ENCODE results near the gene ATP6AP1. TPM values are rescaled to one million over a fixed set of nuclear protein-coding genes. Genes with fewer than 3 reads are reported as not detected.
A peak's percentile ranks its signal among the peaks of the same experiment; 100 is the strongest.
"Not testable (repeated sequence)": the region's sequence is repeated elsewhere in the genome, so short reads cannot be mapped to it uniquely, and the experiment has no call there.

ATP6AP1 gene
- total and polyA plus RNA-seq, 2 donors (not counting 1 experiment from before 2014, with no cell fraction given), result 47.1 to 57.7 TPM

GRCh38 chrX:154399527-154400368 is 28.7 kb upstream of the ATP6AP1 start:
- peak overlapping the region; percentile 81 for H3K4me2 ChIP-seq (replicated peaks; ENCODE audit: low read depth, low read length, poor library complexity, severe bottlenecking)
- ChIA-PET CTCF (interaction anchor here (0.7 to 3.2 kb wide), 4 partner anchors 9 to 133 kb away, joined by 3 to 17 read pairs (median 4); partner anchors contain the start of gene DNASE1L1), POLR2A (interaction anchor here (1.0 to 3.4 kb wide), 6 partner anchors 10 to 133 kb away, joined by 3 to 31 read pairs (median 4); partner anchors contain the start of genes ATP6AP1, DNASE1L1, PLXNA3 and TAFAZZIN)
- no peaks in the 10 kb centered on the region for H3K79me2 ChIP-seq (ENCODE audit: control insufficient read depth, insufficient read depth, low read length)
- peaks cover 17% of the 10 kb centered on the region for H3K4me1 Mint-ChIP-seq
- DNase-seq (no peak), ATAC-seq (ENCODE audit: low read depth) (no peak)
- peak overlapping the region; percentile 13 to 100 for H3K27ac ChIP-seq (ENCODE audit: low read length in 2 of 2)
- no peak overlapping the region for H2AFZ ChIP-seq (ENCODE audit: insufficient read depth, low read depth, low read length, poor library complexity, severe bottlenecking)
- no peaks in the 10 kb centered on the region for H3K27me3 ChIP-seq (replicated peaks in 1 of 4; ENCODE audit: control extremely low read depth in 1 of 4, control insufficient read depth in 3 of 4, insufficient read depth in 4 of 4, low read length in 3 of 4)
- H3K9me3 Mint-ChIP-seq (ENCODE audit: insufficient read depth), result no peaks in the 10 kb centered on the region
- H3K27me3 Mint-ChIP-seq, result no peaks in the 10 kb centered on the region
- TF ChIP-seq CTCF (IDR thresholded peaks at IDR 0.05) (no peak), EZH2 (IDR thresholded peaks at IDR 0.05; ENCODE audit: borderline replicate concordance, insufficient read depth, low read depth, low read length, poor library complexity, severe bottlenecking) (no peak)
- H3K9ac ChIP-seq (ENCODE audit: low read length), result peak overlapping the region; percentile 86
- peak overlapping the region; percentile 63 to 96 (median 78) for H3K4me3 ChIP-seq (ENCODE audit: control extremely low read depth in 1 of 5, extremely low read depth in 1 of 5, insufficient read depth in 1 of 5, low read depth in 2 of 5, low read length in 4 of 5)
- peaks cover 30% of the 10 kb centered on the region for H4K20me1 ChIP-seq (ENCODE audit: control insufficient read depth, insufficient read depth, low read length, poor library complexity, severe bottlenecking)
- intact Hi-C loops (cut with micrococcal nuclease), result loop anchor here (5.0 kb wide), 2 partner anchors 93 to 118 kb away; partner anchors contain the start of genes FAM3A and SLC10A3
- H3K4me1 ChIP-seq (ENCODE audit: control insufficient read depth in 2 of 2, insufficient read depth in 2 of 2, low read length in 2 of 2), result peaks cover 12 to 20% of the 10 kb centered on the region in 2 donors
- H3K9me3 ChIP-seq (ENCODE audit: control extremely low read depth in 1 of 3, control insufficient read depth in 2 of 3, insufficient read depth in 1 of 3, low read length in 2 of 3), result no peaks in the 10 kb centered on the region
- peaks cover 0 to 24% of the 10 kb centered on the region in 2 experiments for H3K36me3 ChIP-seq (replicated peaks in 1 of 2; ENCODE audit: control extremely low read depth in 1 of 2, control insufficient read depth in 1 of 2, extremely low read depth in 1 of 2, insufficient read depth in 2 of 2, low read length in 1 of 2)
- H3K4me3 Mint-ChIP-seq, result peak overlapping the region; percentile 99
- peak overlapping the region; percentile 99 for H3K27ac Mint-ChIP-seq
- WGBS (ENCODE audit: insufficient coverage), result 74% methylated on average over 3 of the region's 14 CpGs

GRCh38 chrX:154400369-154400817 is 28.1 kb upstream of the ATP6AP1 start:
- H3K27ac ChIP-seq (ENCODE audit: low read length in 2 of 2); H3K27me3 ChIP-seq (replicated peaks in 1 of 4; ENCODE audit: control extremely low read depth in 1 of 4, control insufficient read depth in 3 of 4, insufficient read depth in 4 of 4, low read length in 3 of 4); H3K9me3 Mint-ChIP-seq (ENCODE audit: insufficient read depth); DNase-seq; H2AFZ ChIP-seq (ENCODE audit: insufficient read depth, low read depth, low read length, poor library complexity, severe bottlenecking); intact Hi-C loops (cut with micrococcal nuclease); H3K27me3 Mint-ChIP-seq; H3K4me3 ChIP-seq (ENCODE audit: control extremely low read depth in 1 of 5, extremely low read depth in 1 of 5, insufficient read depth in 1 of 5, low read depth in 2 of 5, low read length in 4 of 5); H3K9me3 ChIP-seq (ENCODE audit: control extremely low read depth in 1 of 3, control insufficient read depth in 2 of 3, insufficient read depth in 1 of 3, low read length in 2 of 3); H3K9ac ChIP-seq (ENCODE audit: low read length); H3K79me2 ChIP-seq (ENCODE audit: control insufficient read depth, insufficient read depth, low read length); ATAC-seq (ENCODE audit: low read depth); H3K4me2 ChIP-seq (replicated peaks; ENCODE audit: low read depth, low read length, poor library complexity, severe bottlenecking): not testable (repeated sequence)
- no CpG with 5 or more reads among the region's 6 CpGs for WGBS (ENCODE audit: insufficient coverage)
- peak overlapping the region; percentile 20 for H3K27ac Mint-ChIP-seq
- peak overlapping the region; percentile 16 for H3K4me3 Mint-ChIP-seq
- ChIA-PET CTCF (interaction anchor here (1.1 to 3.2 kb wide), 2 partner anchors 127 to 133 kb away, joined by 3 to 17 read pairs; no protein-coding TSS in a partner anchor), POLR2A (interaction anchor here (1.0 to 3.4 kb wide), 4 partner anchors 10 to 57 kb away, joined by 3 to 31 read pairs (median 4); partner anchors contain the start of genes ATP6AP1, DNASE1L1, PLXNA3 and TAFAZZIN)
- Histone ChIP-seq H3K4me1 (ENCODE audit: control insufficient read depth in 2 of 2, insufficient read depth in 2 of 2, low read length in 2 of 2) (peaks cover 12 to 20% of the 10 kb centered on the region in 2 donors), H4K20me1 (ENCODE audit: control insufficient read depth, insufficient read depth, low read length, poor library complexity, severe bottlenecking) (peaks cover 30% of the 10 kb centered on the region), H3K36me3 (replicated peaks in 1 of 2; ENCODE audit: control extremely low read depth in 1 of 2, control insufficient read depth in 1 of 2, extremely low read depth in 1 of 2, insufficient read depth in 2 of 2, low read length in 1 of 2) (peaks cover 0 to 24% of the 10 kb centered on the region in 2 experiments)
- peaks cover 17% of the 10 kb centered on the region for H3K4me1 Mint-ChIP-seq
